ENCODE data around the gene WDR5.

- TF ChIP-seq CTCF (conservative IDR thresholded peaks at IDR 0.05 in 1 of 2, IDR thresholded peaks at IDR 0.05 in 1 of 2; ENCODE audit: low read depth in 1 of 2, low read length in 2 of 2) (no peak), EZH2 (IDR thresholded peaks at IDR 0.05; ENCODE audit: low read length, missing control alignments) (no peak)
These were observed 73.3 kb downstream of the WDR5 start for GRCh38 chr9:134208981-134209725.
